ENCODE results near the gene TMEM232. TPM values are rescaled to one million over a fixed set of nuclear protein-coding genes. Genes with fewer than 3 reads are reported as not detected.

The TMEM232 gene
- total RNA-seq, 2 experiments from 2014 or later: 1.5 to 2.9 TPM

- CTCF ChIA-PET (ENCODE audit: unreplicated experiment): no interaction called here
- intact Hi-C loops (cut with micrococcal nuclease; ENCODE audit: unreplicated experiment): no loop called here
Measured at GRCh38 chr5:110377361-110377760, 349.1 kb downstream of the TMEM232 start.

GRCh38 chr5:110376281-110376951 lies 350.1 kb downstream of the TMEM232 start:
- intact Hi-C loops (cut with micrococcal nuclease; ENCODE audit: unreplicated experiment): no loop called here
- Histone ChIP-seq H3K9me3 (ENCODE audit: low read length) (no peaks in the 10 kb centered on the region), H3K4me2 (ENCODE audit: low read length) (no peak overlapping the region), H4K20me1 (ENCODE audit: insufficient read depth, low read length) (no peaks in the 10 kb centered on the region), H2AFZ (ENCODE audit: low read length) (no peak overlapping the region), H3K4me3 (ENCODE audit: low read depth, low read length, poor library complexity, severe bottlenecking) (no peak overlapping the region), H3K9me2 (ENCODE audit: insufficient read depth, low read length) (no peaks in the 10 kb centered on the region), H3K4me1 (ENCODE audit: insufficient read depth, low read length, poor library complexity, severe bottlenecking) (no peaks in the 10 kb centered on the region), H3K79me2 (ENCODE audit: insufficient read depth, low read depth, low read length) (no peaks in the 10 kb centered on the region), H3K27ac (ENCODE audit: low read depth, low read length, poor library complexity, severe bottlenecking) (no peak overlapping the region), H3K36me3 (ENCODE audit: insufficient read depth, low read length) (no peaks in the 10 kb centered on the region)
- no TSS peak for BruUV-seq (replicated peaks)
- DNase-seq (ENCODE audit: low spot score): no peak
- ChIA-PET POLR2A (no interaction called here), CTCF (ENCODE audit: unreplicated experiment) (no interaction called here)
- no peak for TF ChIP-seq EZH2phosphoT487 (IDR thresholded peaks at IDR 0.05; ENCODE audit: borderline replicate concordance, low read depth, low read length)
- no peak for TF ChIP-seq CTCF (conservative IDR thresholded peaks at IDR 0.05; ENCODE audit: low read length)

More at GRCh38 chr5:110377361-110377760, 349.1 kb downstream of the TMEM232 start:
- DNase-seq (ENCODE audit: low spot score): no peak
- no peaks in the 10 kb centered on the region for H3K9me3 ChIP-seq (ENCODE audit: low read length)
- no peak overlapping the region for H3K4me2 ChIP-seq (ENCODE audit: low read length)
- no peaks in the 10 kb centered on the region for H3K9me2 ChIP-seq (ENCODE audit: insufficient read depth, low read length)
- H4K20me1 ChIP-seq (ENCODE audit: insufficient read depth, low read length): no peaks in the 10 kb centered on the region
- no peak for TF ChIP-seq EZH2phosphoT487 (IDR thresholded peaks at IDR 0.05; ENCODE audit: borderline replicate concordance, low read depth, low read length)
- TF ChIP-seq CTCF (conservative IDR thresholded peaks at IDR 0.05; ENCODE audit: low read length): no peak
- POLR2A ChIA-PET: no interaction called here
- no peaks in the 10 kb centered on the region for H3K4me1 ChIP-seq (ENCODE audit: insufficient read depth, low read length, poor library complexity, severe bottlenecking)
- H3K79me2 ChIP-seq (ENCODE audit: insufficient read depth, low read depth, low read length): no peaks in the 10 kb centered on the region
- H3K4me3 ChIP-seq (ENCODE audit: low read depth, low read length, poor library complexity, severe bottlenecking): no peak overlapping the region
- no TSS peak for BruUV-seq (replicated peaks)
- no peaks in the 10 kb centered on the region for H3K36me3 ChIP-seq (ENCODE audit: insufficient read depth, low read length)
- no peak overlapping the region for H2AFZ ChIP-seq (ENCODE audit: low read length)
- no peak overlapping the region for H3K27ac ChIP-seq (ENCODE audit: low read depth, low read length, poor library complexity, severe bottlenecking)

- ChIA-PET CTCF (ENCODE audit: unreplicated experiment) (no interaction called here), POLR2A (no interaction called here)
- TF ChIP-seq EZH2phosphoT487 (IDR thresholded peaks at IDR 0.05; ENCODE audit: borderline replicate concordance, low read depth, low read length) (no peak), CTCF (conservative IDR thresholded peaks at IDR 0.05; ENCODE audit: low read length) (no peak)
- no TSS peak for BruUV-seq (replicated peaks)
- H4K20me1 ChIP-seq (ENCODE audit: insufficient read depth, low read length): no peaks in the 10 kb centered on the region
- H3K4me3 ChIP-seq (ENCODE audit: low read depth, low read length, poor library complexity, severe bottlenecking): no peak overlapping the region
- H3K27ac ChIP-seq (ENCODE audit: low read depth, low read length, poor library complexity, severe bottlenecking): no peak overlapping the region
- H3K9me2 ChIP-seq (ENCODE audit: insufficient read depth, low read length): no peaks in the 10 kb centered on the region
- no peak overlapping the region for H3K4me2 ChIP-seq (ENCODE audit: low read length)
- H2AFZ ChIP-seq (ENCODE audit: low read length): no peak overlapping the region
- intact Hi-C loops (cut with micrococcal nuclease; ENCODE audit: unreplicated experiment): no loop called here
- no peaks in the 10 kb centered on the region for H3K4me1 ChIP-seq (ENCODE audit: insufficient read depth, low read length, poor library complexity, severe bottlenecking)
- DNase-seq (ENCODE audit: low spot score): no peak
- no peaks in the 10 kb centered on the region for H3K36me3 ChIP-seq (ENCODE audit: insufficient read depth, low read length)
- no peaks in the 10 kb centered on the region for H3K79me2 ChIP-seq (ENCODE audit: insufficient read depth, low read depth, low read length)
- H3K9me3 ChIP-seq (ENCODE audit: low read length): no peaks in the 10 kb centered on the region
Measured at GRCh38 chr5:110371725-110372041, 354.8 kb downstream of the TMEM232 start.

Measured in OCI-LY7 (cell line).